WTC11 (cell line): ENCODE results near the gene DNAJC21. TPM values are rescaled to one million over a fixed set of nuclear protein-coding genes. Genes with fewer than 3 reads are reported as not detected.

Experiments
- ATAC-seq: fragments of 200-7000 bp; cut with Tn5 transposase; 2 replicates; pipeline ENCODE4 v1.10.0; 2021; ENCODE audit warnings: mild to moderate bottlenecking, moderate library complexity
- CTCF ChIA-PET: fragments of 300-600 bp; sonication (Branson Sonifier 250); formaldehyde crosslinking; loops from one replicate; lab custom pipeline; 2021; ENCODE audit warnings: antibody characterized with exemption; lab: Charles Lee
- POLR2A ChIA-PET: fragments of 350-600 bp; sonication (Branson Sonifier 250); formaldehyde crosslinking; loops from one replicate; lab custom pipeline; 2021; ENCODE audit warnings: antibody characterized with exemption; lab: Charles Lee
- DNase-seq: peaks from one replicate; pipeline ENCODE4 v3.0.0; 2021; ENCODE audit warnings: low spot score
- H3K27ac Mint-ChIP-seq: 2 replicates; pipeline ENCODE4 v1.8.0; 2021; ENCODE audit warnings: mixed read lengths
- H3K27me3 Mint-ChIP-seq: 2 replicates; pipeline ENCODE4 v1.8.0; 2021; ENCODE audit warnings: low read depth, mild to moderate bottlenecking, moderate library complexity, mixed read lengths
- H3K36me3 Mint-ChIP-seq: 2 replicates; pipeline ENCODE4 v1.8.0; 2021; ENCODE audit warnings: mixed read lengths
- H3K4me1 Mint-ChIP-seq: 2 replicates; pipeline ENCODE4 v1.8.0; 2022; ENCODE audit warnings: mixed read lengths
- H3K4me3 Mint-ChIP-seq: 2 replicates; pipeline ENCODE4 v1.8.0; 2021; ENCODE audit warnings: mild to moderate bottlenecking, moderate library complexity, mixed read lengths
- H3K9me3 Mint-ChIP-seq: 2 replicates; pipeline ENCODE4 v1.8.0; 2021; ENCODE audit warnings: mixed read lengths
- CBFB ChIP-seq: sonication (generic); formaldehyde crosslinking; IDR thresholded peaks from 2 replicates; pipeline ENCODE4 v1.8.1; 2022; ENCODE audit warnings: mild to moderate bottlenecking, low read depth, missing genetic modification reagents
- FOXJ3 ChIP-seq: sonication (generic); formaldehyde crosslinking; IDR thresholded peaks from 2 replicates; pipeline ENCODE4 v1.9.0; 2021; ENCODE audit warnings: missing genetic modification reagents, mild to moderate bottlenecking, borderline replicate concordance
- GABPB1 ChIP-seq: sonication (generic); formaldehyde crosslinking; IDR thresholded peaks from 2 replicates; pipeline ENCODE4 v1.8.1; 2023; ENCODE audit warnings: mild to moderate bottlenecking, missing genetic modification reagents
- MXD4 ChIP-seq: fragments of 250-450 bp; sonication (Bioruptor Pico); IDR thresholded peaks from 2 replicates; pipeline ENCODE4 v1.8.0; 2021; ENCODE audit warnings: mild to moderate bottlenecking, moderate library complexity, borderline replicate concordance
- MYBL2 ChIP-seq: sonication (generic); formaldehyde crosslinking; IDR thresholded peaks from 2 replicates; pipeline ENCODE4 v1.8.1; 2023; ENCODE audit warnings: mild to moderate bottlenecking, moderate library complexity, missing genetic modification reagents
- NFATC4 ChIP-seq: fragments of 250-450 bp; sonication (Bioruptor Pico); IDR thresholded peaks from 2 replicates; pipeline ENCODE4 v1.9.0; 2021; ENCODE audit warnings: mild to moderate bottlenecking
- PRDM15 ChIP-seq: sonication (generic); formaldehyde crosslinking; IDR thresholded peaks from 2 replicates; pipeline ENCODE4 v1.8.0; 2022; ENCODE audit warnings: missing genetic modification reagents
- RELA ChIP-seq: sonication (generic); formaldehyde crosslinking; IDR thresholded peaks from 2 replicates; pipeline ENCODE4 v1.8.1; 2022; ENCODE audit warnings: missing genetic modification reagents, mild to moderate bottlenecking, borderline replicate concordance
- TP53 ChIP-seq: sonication (generic); formaldehyde crosslinking; IDR thresholded peaks from 2 replicates; pipeline ENCODE4 v1.8.1; 2023; ENCODE audit warnings: mild to moderate bottlenecking, missing genetic modification reagents
- ZNF121 ChIP-seq: sonication (generic); formaldehyde crosslinking; IDR thresholded peaks from 2 replicates; pipeline ENCODE4 v1.8.0; 2023; ENCODE audit warnings: missing genetic modification reagents
- ZNF232 ChIP-seq: sonication (generic); formaldehyde crosslinking; IDR thresholded peaks from 2 replicates; pipeline ENCODE4 v1.8.0; 2022; ENCODE audit warnings: mild to moderate bottlenecking, missing genetic modification reagents
- total RNA-seq: library from RNA; stranded (reverse); gene quantifications from 3 replicates; pipeline ENCODE4 v1.2.3, GENCODE V29; 2021
- TF ChIP-seq, protein P1 (sequence below): fragments of 250-450 bp; sonication (Bioruptor Pico); IDR thresholded peaks from 2 replicates; pipeline ENCODE4 v2.1.2; 2022; ENCODE audit warnings: mild to moderate bottlenecking, moderate library complexity
- TF ChIP-seq, protein P2 (sequence below): sonication (generic); formaldehyde crosslinking; IDR thresholded peaks from 2 replicates; pipeline ENCODE4 v1.8.0; 2022; ENCODE audit warnings: mild to moderate bottlenecking, missing genetic modification reagents
- TF ChIP-seq, protein P3 (sequence below): sonication (generic); formaldehyde crosslinking; IDR thresholded peaks from 2 replicates; pipeline ENCODE4 v1.8.1; 2022; ENCODE audit warnings: mild to moderate bottlenecking, missing genetic modification reagents, moderate library complexity, borderline replicate concordance
- TF ChIP-seq, protein P4 (sequence below): sonication (generic); formaldehyde crosslinking; IDR thresholded peaks from 2 replicates; pipeline ENCODE4 v1.8.1; 2023; ENCODE audit warnings: mild to moderate bottlenecking, missing genetic modification reagents, borderline replicate concordance
- TF ChIP-seq, protein P5 (sequence below): fragments of 250-450 bp; sonication (Bioruptor Pico); IDR thresholded peaks from 2 replicates; pipeline ENCODE4 v1.9.0; 2021; ENCODE audit warnings: moderate library complexity, mild to moderate bottlenecking, inconsistent platforms, borderline replicate concordance
- TF ChIP-seq, protein P6 (sequence below): sonication (generic); formaldehyde crosslinking; conservative IDR thresholded peaks from 2 replicates; pipeline ENCODE4 v1.8.1; 2023; ENCODE audit warnings: mild to moderate bottlenecking, low read depth, missing genetic modification reagents, moderate library complexity
- TF ChIP-seq, protein P7 (sequence below): sonication (generic); formaldehyde crosslinking; IDR thresholded peaks from 2 replicates; pipeline ENCODE4 v1.8.1; 2023; ENCODE audit warnings: mild to moderate bottlenecking, missing genetic modification reagents, moderate library complexity

The DNAJC21 gene
- total RNA-seq, 1 experiment from 2014 or later = 62.5 TPM

- no peak for TF ChIP-seq PRDM15
- TF ChIP-seq ZNF121 (CRISPR knock-in tag) = no peak
- TF ChIP-seq GABPB1 (CRISPR knock-in tag) = no peak
- TF ChIP-seq RELA (CRISPR knock-in tag) = no peak
- TF ChIP-seq MYBL2 (CRISPR knock-in tag) = no peak
- TF ChIP-seq, all 79 proteins: peak for 0
Measured at GRCh38 chr5:34892414-34892813, 36.9 kb upstream of the DNAJC21 start (continued).

DNA sequence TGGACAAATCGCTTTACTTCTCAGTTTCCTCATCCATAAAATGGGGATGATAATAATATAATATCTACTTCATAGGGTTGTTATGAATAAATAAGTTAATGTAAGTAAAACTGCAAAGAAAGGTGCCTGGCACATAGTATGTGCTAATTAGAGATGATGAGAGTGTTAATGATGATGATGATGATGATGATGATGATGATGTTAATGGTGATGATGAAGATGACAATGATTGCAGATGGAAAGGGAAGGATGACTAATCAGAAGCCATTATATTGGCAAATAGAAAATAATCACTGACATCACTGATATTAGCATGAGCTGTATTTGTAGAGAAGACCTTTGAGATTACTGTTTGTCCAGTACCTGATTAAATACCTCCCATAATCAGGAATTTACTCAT lies 34.6 kb upstream of the DNAJC21 start:
- ATAC-seq = no peak
- POLR2A ChIA-PET = no interaction called here
- H3K9me3 Mint-ChIP-seq = no peaks in the 10 kb centered on the region
- CTCF ChIA-PET = interaction anchor here (1.8 kb wide), 1 partner anchor 409 kb away, joined by 4 read pairs; no protein-coding TSS in a partner anchor
- H3K4me1 Mint-ChIP-seq = peaks cover 24% of the 10 kb centered on the region
- DNase-seq = no peak
- TF ChIP-seq GABPB1 (CRISPR knock-in tag) (no peak), FOXJ3 (CRISPR knock-in tag) (no peak), NFATC4 (CRISPR knock-in tag) (no peak), TP53 (CRISPR knock-in tag) (no peak), CBFB (CRISPR knock-in tag) (no peak), ZNF232 (CRISPR knock-in tag) (no peak), MXD4 (CRISPR knock-in tag) (no peak), RELA (CRISPR knock-in tag) (no peak)
- TF ChIP-seq, protein P1, sequence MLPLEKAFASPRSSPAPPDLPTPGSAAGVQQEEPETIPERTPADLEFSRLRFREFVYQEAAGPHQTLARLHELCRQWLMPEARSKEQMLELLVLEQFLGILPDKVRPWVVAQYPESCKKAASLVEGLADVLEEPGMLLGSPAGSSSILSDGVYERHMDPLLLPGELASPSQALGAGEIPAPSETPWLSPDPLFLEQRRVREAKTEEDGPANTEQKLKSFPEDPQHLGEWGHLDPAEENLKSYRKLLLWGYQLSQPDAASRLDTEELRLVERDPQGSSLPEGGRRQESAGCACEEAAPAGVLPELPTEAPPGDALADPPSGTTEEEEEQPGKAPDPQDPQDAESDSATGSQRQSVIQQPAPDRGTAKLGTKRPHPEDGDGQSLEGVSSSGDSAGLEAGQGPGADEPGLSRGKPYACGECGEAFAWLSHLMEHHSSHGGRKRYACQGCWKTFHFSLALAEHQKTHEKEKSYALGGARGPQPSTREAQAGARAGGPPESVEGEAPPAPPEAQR (CRISPR knock-in tag) = no peak
- TF ChIP-seq, protein P2, sequence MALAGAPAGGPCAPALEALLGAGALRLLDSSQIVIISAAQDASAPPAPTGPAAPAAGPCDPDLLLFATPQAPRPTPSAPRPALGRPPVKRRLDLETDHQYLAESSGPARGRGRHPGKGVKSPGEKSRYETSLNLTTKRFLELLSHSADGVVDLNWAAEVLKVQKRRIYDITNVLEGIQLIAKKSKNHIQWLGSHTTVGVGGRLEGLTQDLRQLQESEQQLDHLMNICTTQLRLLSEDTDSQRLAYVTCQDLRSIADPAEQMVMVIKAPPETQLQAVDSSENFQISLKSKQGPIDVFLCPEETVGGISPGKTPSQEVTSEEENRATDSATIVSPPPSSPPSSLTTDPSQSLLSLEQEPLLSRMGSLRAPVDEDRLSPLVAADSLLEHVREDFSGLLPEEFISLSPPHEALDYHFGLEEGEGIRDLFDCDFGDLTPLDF = no peak
- TF ChIP-seq, protein P3, sequence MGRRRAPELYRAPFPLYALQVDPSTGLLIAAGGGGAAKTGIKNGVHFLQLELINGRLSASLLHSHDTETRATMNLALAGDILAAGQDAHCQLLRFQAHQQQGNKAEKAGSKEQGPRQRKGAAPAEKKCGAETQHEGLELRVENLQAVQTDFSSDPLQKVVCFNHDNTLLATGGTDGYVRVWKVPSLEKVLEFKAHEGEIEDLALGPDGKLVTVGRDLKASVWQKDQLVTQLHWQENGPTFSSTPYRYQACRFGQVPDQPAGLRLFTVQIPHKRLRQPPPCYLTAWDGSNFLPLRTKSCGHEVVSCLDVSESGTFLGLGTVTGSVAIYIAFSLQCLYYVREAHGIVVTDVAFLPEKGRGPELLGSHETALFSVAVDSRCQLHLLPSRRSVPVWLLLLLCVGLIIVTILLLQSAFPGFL (CRISPR knock-in tag) = no peak
- TF ChIP-seq, protein P4, sequence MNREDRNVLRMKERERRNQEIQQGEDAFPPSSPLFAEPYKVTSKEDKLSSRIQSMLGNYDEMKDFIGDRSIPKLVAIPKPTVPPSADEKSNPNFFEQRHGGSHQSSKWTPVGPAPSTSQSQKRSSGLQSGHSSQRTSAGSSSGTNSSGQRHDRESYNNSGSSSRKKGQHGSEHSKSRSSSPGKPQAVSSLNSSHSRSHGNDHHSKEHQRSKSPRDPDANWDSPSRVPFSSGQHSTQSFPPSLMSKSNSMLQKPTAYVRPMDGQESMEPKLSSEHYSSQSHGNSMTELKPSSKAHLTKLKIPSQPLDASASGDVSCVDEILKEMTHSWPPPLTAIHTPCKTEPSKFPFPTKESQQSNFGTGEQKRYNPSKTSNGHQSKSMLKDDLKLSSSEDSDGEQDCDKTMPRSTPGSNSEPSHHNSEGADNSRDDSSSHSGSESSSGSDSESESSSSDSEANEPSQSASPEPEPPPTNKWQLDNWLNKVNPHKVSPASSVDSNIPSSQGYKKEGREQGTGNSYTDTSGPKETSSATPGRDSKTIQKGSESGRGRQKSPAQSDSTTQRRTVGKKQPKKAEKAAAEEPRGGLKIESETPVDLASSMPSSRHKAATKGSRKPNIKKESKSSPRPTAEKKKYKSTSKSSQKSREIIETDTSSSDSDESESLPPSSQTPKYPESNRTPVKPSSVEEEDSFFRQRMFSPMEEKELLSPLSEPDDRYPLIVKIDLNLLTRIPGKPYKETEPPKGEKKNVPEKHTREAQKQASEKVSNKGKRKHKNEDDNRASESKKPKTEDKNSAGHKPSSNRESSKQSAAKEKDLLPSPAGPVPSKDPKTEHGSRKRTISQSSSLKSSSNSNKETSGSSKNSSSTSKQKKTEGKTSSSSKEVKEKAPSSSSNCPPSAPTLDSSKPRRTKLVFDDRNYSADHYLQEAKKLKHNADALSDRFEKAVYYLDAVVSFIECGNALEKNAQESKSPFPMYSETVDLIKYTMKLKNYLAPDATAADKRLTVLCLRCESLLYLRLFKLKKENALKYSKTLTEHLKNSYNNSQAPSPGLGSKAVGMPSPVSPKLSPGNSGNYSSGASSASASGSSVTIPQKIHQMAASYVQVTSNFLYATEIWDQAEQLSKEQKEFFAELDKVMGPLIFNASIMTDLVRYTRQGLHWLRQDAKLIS (CRISPR knock-in tag) = no peak
- TF ChIP-seq, protein P5, sequence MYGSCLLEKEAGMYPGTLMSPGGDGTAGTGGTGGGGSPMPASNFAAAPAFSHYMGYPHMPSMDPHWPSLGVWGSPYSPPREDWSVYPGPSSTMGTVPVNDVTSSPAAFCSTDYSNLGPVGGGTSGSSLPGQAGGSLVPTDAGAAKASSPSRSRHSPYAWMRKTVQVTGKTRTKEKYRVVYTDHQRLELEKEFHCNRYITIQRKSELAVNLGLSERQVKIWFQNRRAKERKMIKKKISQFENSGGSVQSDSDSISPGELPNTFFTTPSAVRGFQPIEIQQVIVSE = no peak
- TF ChIP-seq, protein P6, sequence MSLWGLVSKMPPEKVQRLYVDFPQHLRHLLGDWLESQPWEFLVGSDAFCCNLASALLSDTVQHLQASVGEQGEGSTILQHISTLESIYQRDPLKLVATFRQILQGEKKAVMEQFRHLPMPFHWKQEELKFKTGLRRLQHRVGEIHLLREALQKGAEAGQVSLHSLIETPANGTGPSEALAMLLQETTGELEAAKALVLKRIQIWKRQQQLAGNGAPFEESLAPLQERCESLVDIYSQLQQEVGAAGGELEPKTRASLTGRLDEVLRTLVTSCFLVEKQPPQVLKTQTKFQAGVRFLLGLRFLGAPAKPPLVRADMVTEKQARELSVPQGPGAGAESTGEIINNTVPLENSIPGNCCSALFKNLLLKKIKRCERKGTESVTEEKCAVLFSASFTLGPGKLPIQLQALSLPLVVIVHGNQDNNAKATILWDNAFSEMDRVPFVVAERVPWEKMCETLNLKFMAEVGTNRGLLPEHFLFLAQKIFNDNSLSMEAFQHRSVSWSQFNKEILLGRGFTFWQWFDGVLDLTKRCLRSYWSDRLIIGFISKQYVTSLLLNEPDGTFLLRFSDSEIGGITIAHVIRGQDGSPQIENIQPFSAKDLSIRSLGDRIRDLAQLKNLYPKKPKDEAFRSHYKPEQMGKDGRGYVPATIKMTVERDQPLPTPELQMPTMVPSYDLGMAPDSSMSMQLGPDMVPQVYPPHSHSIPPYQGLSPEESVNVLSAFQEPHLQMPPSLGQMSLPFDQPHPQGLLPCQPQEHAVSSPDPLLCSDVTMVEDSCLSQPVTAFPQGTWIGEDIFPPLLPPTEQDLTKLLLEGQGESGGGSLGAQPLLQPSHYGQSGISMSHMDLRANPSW (CRISPR knock-in tag) = no peak
- TF ChIP-seq, protein P7, sequence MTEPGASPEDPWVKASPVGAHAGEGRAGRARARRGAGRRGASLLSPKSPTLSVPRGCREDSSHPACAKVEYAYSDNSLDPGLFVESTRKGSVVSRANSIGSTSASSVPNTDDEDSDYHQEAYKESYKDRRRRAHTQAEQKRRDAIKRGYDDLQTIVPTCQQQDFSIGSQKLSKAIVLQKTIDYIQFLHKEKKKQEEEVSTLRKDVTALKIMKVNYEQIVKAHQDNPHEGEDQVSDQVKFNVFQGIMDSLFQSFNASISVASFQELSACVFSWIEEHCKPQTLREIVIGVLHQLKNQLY = no peak
- no peaks in the 10 kb centered on the region for H3K27me3 Mint-ChIP-seq
- no peak overlapping the region for H3K4me3 Mint-ChIP-seq
- H3K27ac Mint-ChIP-seq = no peak overlapping the region
- H3K36me3 Mint-ChIP-seq = no peaks in the 10 kb centered on the region
